HFF-Myc (cell line): ENCODE measurements around the gene DCAF10.
"Not testable (repeated sequence)": the region's sequence is repeated elsewhere in the genome, so short reads cannot be mapped to it uniquely, and the experiment has no call there.

ENCODE experiments used
- DNase-seq: peaks from one replicate; pipeline ENCODE4 v3.0.0-alpha.2; 2011; ENCODE audit warnings: low read depth; ENCODE audit errors: extremely low read depth
- H3K4me3 ChIP-seq: replicated peaks from 2 replicates; pipeline ENCODE4 v1.5.1; 2011; ENCODE audit warnings: low read depth, mild to moderate bottlenecking, control low read depth, low read length
- CTCF ChIP-seq: IDR thresholded peaks from 2 replicates; pipeline ENCODE4 v1.5.1; 2012; ENCODE audit warnings: mild to moderate bottlenecking, low read depth, low read length, control low read depth; ENCODE audit errors: missing control alignments

Gene DCAF10

GRCh38 chr9:37792122-37792521, 8.5 kb upstream of the DCAF10 start:
- no peak for DNase-seq
- H3K4me3 ChIP-seq: no peak overlapping the region
- no peak for TF ChIP-seq CTCF

GRCh38 chr9:37796232-37796631, 4.4 kb upstream of the DCAF10 start:
- H3K4me3 ChIP-seq: no peak overlapping the region
- DNase-seq: no peak
- TF ChIP-seq CTCF: no peak

- DNase-seq: no peak
- H3K4me3 ChIP-seq: no peak overlapping the region
- no peak for TF ChIP-seq CTCF
Observed at GRCh38 chr9:37798677-37799076, 1.9 kb upstream of the DCAF10 start.

GRCh38 chr9:37801287-37801850, 772 bp downstream of the DCAF10 start:
- no peak for DNase-seq
- H3K4me3 ChIP-seq: peak overlapping the region; percentile 82
- TF ChIP-seq CTCF: no peak

GRCh38 chr9:37801959-37802711, 1.5 kb downstream of the DCAF10 start:
- peak overlapping the region; percentile 82 for H3K4me3 ChIP-seq
- no peak for DNase-seq
- no peak for TF ChIP-seq CTCF

- no peak for DNase-seq
- no peak for TF ChIP-seq CTCF
- no peak overlapping the region for H3K4me3 ChIP-seq
Observed at GRCh38 chr9:37806271-37806670, 5.7 kb downstream of the DCAF10 start.

GRCh38 chr9:37809676-37810075, 9.1 kb downstream of the DCAF10 start:
- DNase-seq, H3K4me3 ChIP-seq: not testable (repeated sequence)
